8988T (cell line): ENCODE results near the gene CPSF2.
"Not testable (repeated sequence)": the region's sequence is repeated elsewhere in the genome, so short reads cannot be mapped to it uniquely, and the experiment has no call there.

Experiments used
- DNase-seq: peaks from one replicate; pipeline ENCODE4 v3.0.0; 2011

Gene CPSF2

GRCh38 chr14:92161521-92161920 is 39.8 kb downstream of the CPSF2 start:
- no peak for DNase-seq

- DNase-seq: no peak
Measured at GRCh38 chr14:92164958-92165357, 43.2 kb downstream of the CPSF2 start.

GRCh38 chr14:92173668-92174067 is 51.9 kb downstream of the CPSF2 start:
- no peak for DNase-seq

- DNase-seq: no peak
Measured at GRCh38 chr14:92175811-92176210, 54.0 kb downstream of the CPSF2 start.

GRCh38 chr14:92176476-92176875 is 54.7 kb downstream of the CPSF2 start:
- no peak for DNase-seq

GRCh38 chr14:92179178-92179577 is 57.4 kb downstream of the CPSF2 start:
- not testable (repeated sequence) for DNase-seq

GRCh38 chr14:92185559-92185958 is 63.8 kb downstream of the CPSF2 start:
- no peak for DNase-seq

- not testable (repeated sequence) for DNase-seq
Measured at GRCh38 chr14:92187616-92188015, 65.8 kb downstream of the CPSF2 start.

- DNase-seq: no peak
Measured at GRCh38 chr14:92190768-92191167, 69.0 kb downstream of the CPSF2 start.

GRCh38 chr14:92198804-92199203 is 77.0 kb downstream of the CPSF2 start:
- DNase-seq: no peak

GRCh38 chr14:92199763-92200162 is 78.0 kb downstream of the CPSF2 start:
- no peak for DNase-seq

- DNase-seq: no peak
Measured at GRCh38 chr14:92203116-92203515, 81.3 kb downstream of the CPSF2 start.

- DNase-seq: no peak
Measured at GRCh38 chr14:92204792-92205191, 83.0 kb downstream of the CPSF2 start.

- no peak for DNase-seq
Measured at GRCh38 chr14:92207012-92207927, 85.5 kb downstream of the CPSF2 start.

GRCh38 chr14:92207928-92208265 is 86.1 kb downstream of the CPSF2 start:
- no peak for DNase-seq

- no peak for DNase-seq
Measured at GRCh38 chr14:92209141-92209540, 87.4 kb downstream of the CPSF2 start.

GRCh38 chr14:92213125-92213524 is 91.4 kb downstream of the CPSF2 start:
- DNase-seq: not testable (repeated sequence)

- DNase-seq: no peak
Measured at GRCh38 chr14:92215579-92215978, 93.8 kb downstream of the CPSF2 start.

- no peak for DNase-seq
Measured at GRCh38 chr14:92217936-92218335, 96.2 kb downstream of the CPSF2 start.
